ENCODE measurements around the gene MAP3K14. TPM values are rescaled to one million over a fixed set of nuclear protein-coding genes. Genes with fewer than 3 reads are reported as not detected.
A peak's percentile ranks its signal among the peaks of the same experiment; 100 is the strongest.

Gene MAP3K14
- total RNA-seq, 2 donors from 2014 or later = 6.5 to 9.9 TPM

GRCh38 chr17:45326626-45327025 is 9.8 kb upstream of the MAP3K14 start:
- intact Hi-C loops (cut with DNase I) = loop anchor here (5.0 to 10.0 kb wide), 2 partner anchors 48 to 54 kb away; no protein-coding TSS in a partner anchor
- Histone ChIP-seq H3K27ac (no peak overlapping the region), H3K4me3 (no peak overlapping the region), H3K4me1 (peaks cover 4% of the 10 kb centered on the region), H3K27me3 (no peaks in the 10 kb centered on the region), H3K9me3 (no peaks in the 10 kb centered on the region), H3K36me3 (replicated peaks in 1 of 2; ENCODE audit: insufficient read depth in 1 of 2, low read depth in 2 of 2) (no peaks in the 10 kb centered on the region)
- 83 to 87% methylated on average over 7 of the region's 7 CpGs for WGBS, 2 donors
- DNase-seq (no peak), ATAC-seq (no peak)
- TF ChIP-seq POLR2A (IDR thresholded peaks at IDR 0.05) (no peak), CTCF (IDR thresholded peaks at IDR 0.05) (no peak)

GRCh38 chr17:45325810-45326209 is 9.0 kb upstream of the MAP3K14 start:
- intact Hi-C loops (cut with DNase I) = loop anchor here (5.0 to 10.0 kb wide), 2 partner anchors 49 to 54 kb away; no protein-coding TSS in a partner anchor
- H3K36me3 ChIP-seq (replicated peaks in 1 of 2; ENCODE audit: insufficient read depth in 1 of 2, low read depth in 2 of 2) = no peaks in the 10 kb centered on the region
- H3K9me3 ChIP-seq = no peaks in the 10 kb centered on the region
- DNase-seq (peak in 1 of 4 donors; percentile 23), ATAC-seq (peak; percentile 41)
- no peaks in the 10 kb centered on the region for H3K27me3 ChIP-seq
- peak overlapping the region in 1 of 4 donors; percentile 27 for H3K27ac ChIP-seq
- WGBS, 2 donors = 44 to 54% methylated on average over 4 of the region's 4 CpGs
- H3K4me3 ChIP-seq = no peak overlapping the region
- no peak for TF ChIP-seq CTCF (IDR thresholded peaks at IDR 0.05)
- no peak for TF ChIP-seq POLR2A (IDR thresholded peaks at IDR 0.05)
- peaks cover 4% of the 10 kb centered on the region for H3K4me1 ChIP-seq

GRCh38 chr17:45324336-45324735 is 7.5 kb upstream of the MAP3K14 start:
- 75 to 83% methylated on average over 1 of the region's 1 CpG for WGBS, 2 donors
- DNase-seq (no peak), ATAC-seq (no peak)
- Histone ChIP-seq H3K27ac (no peak overlapping the region), H3K36me3 (replicated peaks in 1 of 2; ENCODE audit: insufficient read depth in 1 of 2, low read depth in 2 of 2) (no peaks in the 10 kb centered on the region), H3K27me3 (no peaks in the 10 kb centered on the region), H3K4me1 (peaks cover 4% of the 10 kb centered on the region), H3K9me3 (no peaks in the 10 kb centered on the region), H3K4me3 (no peak overlapping the region)
- intact Hi-C loops (cut with DNase I) = loop anchor here (10.0 kb wide), 1 partner anchor 50 kb away; no protein-coding TSS in a partner anchor
- no peak for TF ChIP-seq POLR2A (IDR thresholded peaks at IDR 0.05)
- TF ChIP-seq CTCF (IDR thresholded peaks at IDR 0.05) = no peak

- ATAC-seq (no peak), DNase-seq (no peak)
- no peaks in the 10 kb centered on the region for H3K36me3 ChIP-seq (replicated peaks in 1 of 2; ENCODE audit: insufficient read depth in 1 of 2, low read depth in 2 of 2)
- TF ChIP-seq POLR2A (IDR thresholded peaks at IDR 0.05) (no peak), CTCF (IDR thresholded peaks at IDR 0.05) (no peak)
- WGBS, 2 donors = 94 to 95% methylated on average over 2 of the region's 2 CpGs
- no peaks in the 10 kb centered on the region for H3K9me3 ChIP-seq
- no peaks in the 10 kb centered on the region for H3K27me3 ChIP-seq
- peaks cover 10% of the 10 kb centered on the region for H3K4me1 ChIP-seq
- no peak overlapping the region for H3K4me3 ChIP-seq
- intact Hi-C loops (cut with DNase I) = loop anchor here (10.0 kb wide), 1 partner anchor 53 kb away; no protein-coding TSS in a partner anchor
- no peak overlapping the region for H3K27ac ChIP-seq
Measured at GRCh38 chr17:45322168-45322567, 5.3 kb upstream of the MAP3K14 start.

- TF ChIP-seq CTCF (IDR thresholded peaks at IDR 0.05) (no peak), POLR2A (IDR thresholded peaks at IDR 0.05) (no peak)
- Histone ChIP-seq H3K4me3 (no peak overlapping the region), H3K9me3 (no peaks in the 10 kb centered on the region), H3K36me3 (replicated peaks in 1 of 2; ENCODE audit: insufficient read depth in 1 of 2, low read depth in 2 of 2) (no peaks in the 10 kb centered on the region), H3K4me1 (peaks cover 10% of the 10 kb centered on the region), H3K27ac (peak overlapping the region in 2 of 4 donors; percentile 8 to 13), H3K27me3 (no peaks in the 10 kb centered on the region)
- ATAC-seq = no peak
- intact Hi-C loops (cut with DNase I) = loop anchor here (10.0 kb wide), 1 partner anchor 54 kb away; no protein-coding TSS in a partner anchor
- DNase-seq = no peak
- 52 to 69% methylated on average over 1 of the region's 1 CpG for WGBS, 2 donors
Measured at GRCh38 chr17:45320931-45321461, 4.2 kb upstream of the MAP3K14 start.
